Lung (tissue), 12 donors: Measurements from ENCODE around the gene SCCPDH. TPM values are rescaled to one million over a fixed set of nuclear protein-coding genes. Genes with fewer than 3 reads are reported as not detected.

Source experiments
- ATAC-seq: fragments of 200-7000 bp; cut with Tn5 transposase; one replicate; pipeline ENCODE4 v1.9.1; 2020; ENCODE audit warnings: moderate number of reproducible peaks; ENCODE audit not compliant: insufficient read depth, low FRiP score
- DNase-seq, 3 donors: peaks; one replicate each; pipeline ENCODE4 v3.0.0-alpha.2; 2013 to 2017
- H3K27ac ChIP-seq, 2 donors: one replicate each; pipeline ENCODE4 v1.5.1; 2013; ENCODE audit warnings: mild to moderate bottlenecking in 2 of 2, moderate library complexity in 2 of 2, control low read depth in 1 of 2, inconsistent platforms in 1 of 2, low read depth in 1 of 2, low read length in 1 of 2
- H3K27me3 ChIP-seq, 3 donors: one replicate each; pipeline ENCODE4 v1.5.1; 2013; ENCODE audit warnings: low read length in 2 of 3; ENCODE audit not compliant: control insufficient read depth in 3 of 3, insufficient read depth in 3 of 3
- H3K36me3 ChIP-seq, 4 donors: one replicate each; pipeline ENCODE4 v1.5.1; 2013; ENCODE audit warnings: low read length in 4 of 4, mild to moderate bottlenecking in 1 of 4, moderate library complexity in 1 of 4; ENCODE audit not compliant: control insufficient read depth in 4 of 4, insufficient read depth in 4 of 4
- H3K4me1 ChIP-seq, 5 donors: one replicate each; pipeline ENCODE4 v1.5.1; 2013; ENCODE audit warnings: low read length in 5 of 5, mild to moderate bottlenecking in 2 of 5, moderate library complexity in 1 of 5; ENCODE audit not compliant: control insufficient read depth in 5 of 5, insufficient read depth in 5 of 5
- H3K4me3 ChIP-seq: one replicate; pipeline ENCODE4 v1.5.1; 2013; ENCODE audit warnings: mild to moderate bottlenecking, control low read depth, moderate library complexity
- H3K9ac ChIP-seq, 2 donors: one replicate each; pipeline ENCODE4 v1.5.1; 2013; ENCODE audit warnings: low read length in 2 of 2, control low read depth in 1 of 2; ENCODE audit not compliant: insufficient read depth in 1 of 2
- H3K9me3 ChIP-seq, 4 donors: one replicate each; pipeline ENCODE4 v1.5.1; 2013; ENCODE audit warnings: low read length in 3 of 4, mild to moderate bottlenecking in 1 of 4, moderate library complexity in 1 of 4; ENCODE audit not compliant: control insufficient read depth in 4 of 4, insufficient read depth in 3 of 4
- WGBS, 2 donors: extraction: QIAGEN DNeasy Blood & Tissue Kit; methylation state at CpG; one replicate each; pipeline ENCODE4 v1.1.7; 2013; 5-methylcytosine and 5-hydroxymethylcytosine counted together
- polyA plus RNA-seq, 2 donors: library from polyadenylated mRNA; stranded (reverse); fragments of 200-250 nt; gene quantifications; one replicate each; pipeline ENCODE4 v1.2.1, GENCODE V29; 2013
- total RNA-seq, 2 donors: library from RNA; depleted of rRNA in 1 of 2; stranded (reverse); fragments of >200 nt in 1 of 2; gene quantifications; one replicate each; pipeline ENCODE4 v1.2.1, GENCODE V29; 2014 to 2021
- TF ChIP-seq, protein P1 (sequence below): IDR thresholded peaks from 2 replicates; pipeline ENCODE4 v1.5.1; 2012; ENCODE audit warnings: mild to moderate bottlenecking; ENCODE audit errors: control extremely low read depth, extremely low read depth
- donor health status: control.
- donor health status: control.
- donor health status: Bipolar disorder and iron deficiency.
- donor health status: healthy.
- donor health status: DM: yes; HTN: yes; CAD: no.

The SCCPDH gene
- total and polyA plus RNA-seq, 4 donors, result 14.2 to 34.0 (median 24.8) TPM

DNA sequence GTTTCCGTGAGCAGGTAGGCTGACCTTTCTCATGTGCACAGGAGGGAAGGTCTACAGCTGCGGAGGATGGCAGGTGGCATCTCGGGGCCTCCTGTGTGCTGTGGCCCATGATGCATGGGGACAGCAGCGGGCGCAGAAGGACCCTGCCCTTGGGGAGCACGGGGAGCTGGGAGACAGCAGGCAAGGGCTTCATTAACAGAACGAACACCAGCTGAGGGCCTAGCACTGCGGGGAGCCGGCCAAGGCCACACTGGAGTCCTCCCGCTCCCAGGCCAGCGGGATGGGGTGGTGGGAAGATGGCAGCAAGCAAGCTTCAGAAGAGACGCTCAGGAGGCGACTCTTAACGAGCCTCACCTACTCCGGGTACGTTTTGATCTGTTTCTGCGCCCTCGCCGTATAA is 66.6 kb downstream of the SCCPDH start:
- ATAC-seq, result no peak

DNA sequence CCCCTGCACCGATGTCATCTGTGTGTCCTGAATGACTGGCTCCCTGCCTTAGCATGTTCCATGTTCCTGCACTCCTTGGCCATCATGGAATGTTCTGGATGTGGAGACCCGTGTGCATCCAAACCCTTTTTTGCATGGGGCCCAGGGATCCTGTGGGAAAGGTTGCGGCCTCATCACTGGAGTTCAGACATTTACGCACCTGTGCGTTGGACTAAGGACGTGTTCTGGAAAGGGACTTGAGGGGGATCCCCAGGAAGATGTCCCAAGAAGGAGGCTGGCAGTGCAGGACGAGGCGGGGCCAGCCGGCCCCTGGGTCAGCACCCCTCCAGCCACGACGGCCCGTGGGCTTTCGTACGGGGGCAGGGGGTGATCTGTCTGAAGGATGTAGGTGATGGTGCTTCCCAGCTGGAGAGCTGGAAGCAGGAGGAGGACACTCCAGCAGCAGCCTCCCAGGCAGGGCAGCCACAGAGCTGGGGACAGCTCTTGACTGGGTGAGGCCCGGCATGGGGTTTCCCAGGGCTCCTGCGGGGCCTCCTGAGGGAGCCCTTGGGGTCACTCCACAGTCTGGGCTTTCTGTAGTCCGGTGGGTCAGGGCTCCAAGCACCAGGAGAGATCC is 67.2 kb downstream of the SCCPDH start:
- no peak for DNase-seq
- H3K4me3 ChIP-seq, result no peak overlapping the region
- no peaks in the 10 kb centered on the region for H3K27me3 ChIP-seq
- peaks cover 0 to 4% (median 0%) of the 10 kb centered on the region in 4 donors for H3K9me3 ChIP-seq
- ATAC-seq, result no peak
- no peak overlapping the region for H3K9ac ChIP-seq
- no peaks in the 10 kb centered on the region for H3K36me3 ChIP-seq
- no peak overlapping the region for H3K27ac ChIP-seq
- TF ChIP-seq, protein P1, sequence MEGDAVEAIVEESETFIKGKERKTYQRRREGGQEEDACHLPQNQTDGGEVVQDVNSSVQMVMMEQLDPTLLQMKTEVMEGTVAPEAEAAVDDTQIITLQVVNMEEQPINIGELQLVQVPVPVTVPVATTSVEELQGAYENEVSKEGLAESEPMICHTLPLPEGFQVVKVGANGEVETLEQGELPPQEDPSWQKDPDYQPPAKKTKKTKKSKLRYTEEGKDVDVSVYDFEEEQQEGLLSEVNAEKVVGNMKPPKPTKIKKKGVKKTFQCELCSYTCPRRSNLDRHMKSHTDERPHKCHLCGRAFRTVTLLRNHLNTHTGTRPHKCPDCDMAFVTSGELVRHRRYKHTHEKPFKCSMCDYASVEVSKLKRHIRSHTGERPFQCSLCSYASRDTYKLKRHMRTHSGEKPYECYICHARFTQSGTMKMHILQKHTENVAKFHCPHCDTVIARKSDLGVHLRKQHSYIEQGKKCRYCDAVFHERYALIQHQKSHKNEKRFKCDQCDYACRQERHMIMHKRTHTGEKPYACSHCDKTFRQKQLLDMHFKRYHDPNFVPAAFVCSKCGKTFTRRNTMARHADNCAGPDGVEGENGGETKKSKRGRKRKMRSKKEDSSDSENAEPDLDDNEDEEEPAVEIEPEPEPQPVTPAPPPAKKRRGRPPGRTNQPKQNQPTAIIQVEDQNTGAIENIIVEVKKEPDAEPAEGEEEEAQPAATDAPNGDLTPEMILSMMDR, result no peak
- 84 to 90% methylated on average over 16 to 17 of the region's 17 CpGs for WGBS, 2 donors
- peaks cover 0 to 24% (median 4%) of the 10 kb centered on the region in 5 donors for H3K4me1 ChIP-seq

More for the DNA sequence above, 66.6 kb downstream of the SCCPDH start:
- H3K9me3 ChIP-seq, result peaks cover 0 to 4% (median under 1%) of the 10 kb centered on the region in 4 donors
- no peaks in the 10 kb centered on the region for H3K36me3 ChIP-seq
- no peaks in the 10 kb centered on the region for H3K27me3 ChIP-seq
- peaks cover 0 to 24% (median 4%) of the 10 kb centered on the region in 5 donors for H3K4me1 ChIP-seq
- WGBS, 2 donors, result 93 to 96% methylated on average over 19 of the region's 19 CpGs
- DNase-seq, result no peak
- TF ChIP-seq, protein P1, result no peak
- no peak overlapping the region for H3K4me3 ChIP-seq
- no peak overlapping the region for H3K27ac ChIP-seq
- H3K9ac ChIP-seq, result no peak overlapping the region

DNA sequence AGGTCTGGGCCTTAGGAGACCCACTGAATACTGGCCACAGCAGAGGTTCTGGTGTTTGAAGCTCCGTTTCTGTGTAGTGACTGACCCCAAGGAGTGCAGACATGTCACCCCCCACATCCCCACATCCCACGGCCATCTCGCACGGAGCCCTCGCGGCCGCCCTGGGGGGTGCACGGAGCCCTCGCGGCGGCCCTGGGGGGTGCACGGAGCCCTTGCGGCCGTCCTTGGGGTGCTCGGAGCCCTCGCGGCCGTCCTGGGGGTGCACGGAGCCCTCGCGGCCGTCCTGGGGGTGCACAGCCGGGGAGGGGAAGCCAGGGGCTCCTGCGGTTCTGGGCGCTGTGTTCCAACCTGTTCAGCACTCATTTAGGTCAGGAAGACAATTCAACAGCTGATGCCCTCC is 68.4 kb downstream of the SCCPDH start:
- Histone ChIP-seq H3K27ac (no peak overlapping the region), H3K27me3 (no peaks in the 10 kb centered on the region), H3K9me3 (peaks cover 0 to 4% (median 0%) of the 10 kb centered on the region in 4 donors), H3K36me3 (no peaks in the 10 kb centered on the region), H3K9ac (no peak overlapping the region), H3K4me3 (no peak overlapping the region), H3K4me1 (peaks cover 0 to 24% (median 4%) of the 10 kb centered on the region in 5 donors)
- TF ChIP-seq, protein P1, result no peak
- 87 to 91% methylated on average over 25 of the region's 25 CpGs for WGBS, 2 donors
- ATAC-seq (no peak), DNase-seq (no peak)
